Measurements from ENCODE around the gene KDELR3.

Gene KDELR3

GRCh38 chr22:38481162-38481870 lies 13.4 kb downstream of the KDELR3 start:
- in situ Hi-C loops (cut with HindIII; ENCODE audit: low sequenced_read_pairs): no loop called here

GRCh38 chr22:38481871-38482332 lies 14.0 kb downstream of the KDELR3 start:
- in situ Hi-C loops (cut with HindIII; ENCODE audit: low sequenced_read_pairs): no loop called here

GRCh38 chr22:38482662-38483308 lies 14.9 kb downstream of the KDELR3 start:
- in situ Hi-C loops (cut with HindIII; ENCODE audit: low sequenced_read_pairs): no loop called here

GRCh38 chr22:38484244-38484643 lies 16.3 kb downstream of the KDELR3 start:
- in situ Hi-C loops (cut with HindIII; ENCODE audit: low sequenced_read_pairs): no loop called here

GRCh38 chr22:38485783-38486182 lies 17.9 kb downstream of the KDELR3 start:
- in situ Hi-C loops (cut with HindIII; ENCODE audit: low sequenced_read_pairs): no loop called here

GRCh38 chr22:38487946-38488345 lies 20.1 kb downstream of the KDELR3 start:
- in situ Hi-C loops (cut with HindIII; ENCODE audit: low sequenced_read_pairs): no loop called here

- in situ Hi-C loops (cut with HindIII; ENCODE audit: low sequenced_read_pairs): no loop called here
These were observed 21.2 kb downstream of the KDELR3 start for GRCh38 chr22:38489142-38489541.

- in situ Hi-C loops (cut with HindIII; ENCODE audit: low sequenced_read_pairs): no loop called here
These were observed 21.8 kb downstream of the KDELR3 start for GRCh38 chr22:38489561-38490145.

GRCh38 chr22:38490475-38490874 lies 22.6 kb downstream of the KDELR3 start:
- in situ Hi-C loops (cut with HindIII; ENCODE audit: low sequenced_read_pairs): no loop called here

GRCh38 chr22:38490915-38491314 lies 23.0 kb downstream of the KDELR3 start:
- in situ Hi-C loops (cut with HindIII; ENCODE audit: low sequenced_read_pairs): no loop called here

- in situ Hi-C loops (cut with HindIII; ENCODE audit: low sequenced_read_pairs): no loop called here
These were observed 23.9 kb downstream of the KDELR3 start for GRCh38 chr22:38491707-38492348.

- in situ Hi-C loops (cut with HindIII; ENCODE audit: low sequenced_read_pairs): no loop called here
These were observed 26.6 kb downstream of the KDELR3 start for GRCh38 chr22:38494498-38494897.

- in situ Hi-C loops (cut with HindIII; ENCODE audit: low sequenced_read_pairs): no loop called here
These were observed 27.0 kb downstream of the KDELR3 start for GRCh38 chr22:38494939-38495338.

GRCh38 chr22:38497869-38498268 lies 30.0 kb downstream of the KDELR3 start:
- in situ Hi-C loops (cut with HindIII; ENCODE audit: low sequenced_read_pairs): no loop called here

- in situ Hi-C loops (cut with HindIII; ENCODE audit: low sequenced_read_pairs): no loop called here
These were observed 34.1 kb downstream of the KDELR3 start for GRCh38 chr22:38501797-38502672.

GRCh38 chr22:38503021-38503420 lies 35.1 kb downstream of the KDELR3 start:
- in situ Hi-C loops (cut with HindIII; ENCODE audit: low sequenced_read_pairs): no loop called here

GRCh38 chr22:38504731-38505540 lies 37.0 kb downstream of the KDELR3 start:
- in situ Hi-C loops (cut with HindIII; ENCODE audit: low sequenced_read_pairs): no loop called here

- in situ Hi-C loops (cut with HindIII; ENCODE audit: low sequenced_read_pairs): no loop called here
These were observed 37.7 kb downstream of the KDELR3 start for GRCh38 chr22:38505541-38506117.
